ENCODE data around the gene EPHB2.

The EPHB2 gene

GRCh38 chr1:22747735-22748073, 37.1 kb downstream of the EPHB2 start:
- Mint-ChIP-seq H3K36me3 (ENCODE audit: low read depth) (no peaks in the 10 kb centered on the region), H3K9me3 (no peaks in the 10 kb centered on the region), H3K4me1 (ENCODE audit: low read depth) (peaks cover 8% of the 10 kb centered on the region), H3K27ac (no peak overlapping the region), H3K27me3 (no peaks in the 10 kb centered on the region), H3K4me3 (no peak overlapping the region)

DNA sequence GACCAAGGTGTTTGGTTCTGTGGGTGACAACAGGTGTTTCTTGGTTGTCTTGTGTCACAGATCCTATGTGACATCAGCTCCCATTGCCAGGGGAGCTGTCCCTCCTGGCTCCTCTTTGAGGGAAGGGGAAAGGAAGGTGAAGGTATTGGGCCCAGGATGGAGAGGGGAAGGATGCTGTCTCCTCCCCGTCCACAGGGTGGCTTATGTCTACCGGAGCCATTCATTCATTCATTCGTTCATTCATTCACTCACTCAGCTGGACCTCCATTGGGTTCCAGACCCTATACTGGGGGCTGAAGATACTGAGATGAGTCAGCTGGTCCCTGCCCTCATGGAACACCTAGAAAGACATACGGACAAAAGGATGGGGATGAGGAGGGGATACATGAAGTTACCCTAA, 38.9 kb downstream of the EPHB2 start:
- peaks cover 8% of the 10 kb centered on the region for H3K4me1 Mint-ChIP-seq (ENCODE audit: low read depth)
- no peaks in the 10 kb centered on the region for H3K27me3 Mint-ChIP-seq
- no peak overlapping the region for H3K27ac Mint-ChIP-seq
- no peak overlapping the region for H3K4me3 Mint-ChIP-seq
- H3K36me3 Mint-ChIP-seq (ENCODE audit: low read depth) = no peaks in the 10 kb centered on the region
- H3K9me3 Mint-ChIP-seq = no peaks in the 10 kb centered on the region

GRCh38 chr1:22749919-22750684, 39.5 kb downstream of the EPHB2 start:
- peaks cover 8% of the 10 kb centered on the region for H3K4me1 Mint-ChIP-seq (ENCODE audit: low read depth)
- H3K27me3 Mint-ChIP-seq = no peaks in the 10 kb centered on the region
- no peaks in the 10 kb centered on the region for H3K9me3 Mint-ChIP-seq
- no peaks in the 10 kb centered on the region for H3K36me3 Mint-ChIP-seq (ENCODE audit: low read depth)
- peak overlapping the region; percentile 54 for H3K27ac Mint-ChIP-seq
- H3K4me3 Mint-ChIP-seq = no peak overlapping the region

DNA sequence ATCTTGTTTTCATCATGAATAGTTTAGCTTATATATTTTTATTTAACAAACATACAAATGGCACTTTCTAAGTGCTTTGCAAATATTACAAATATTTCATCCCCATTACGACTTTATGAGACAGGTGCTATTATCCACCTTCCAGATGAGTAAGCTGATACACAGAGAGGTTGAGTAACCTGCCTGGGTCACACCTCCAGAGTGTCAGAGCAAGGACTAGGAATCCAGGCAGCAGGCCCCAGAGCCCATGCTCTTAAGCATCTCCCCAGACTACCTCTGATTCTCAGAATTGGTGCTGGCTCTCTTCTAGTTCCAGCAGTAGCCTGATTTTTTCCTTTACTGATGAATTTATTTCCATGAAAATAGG, 40.0 kb downstream of the EPHB2 start:
- no peaks in the 10 kb centered on the region for H3K9me3 Mint-ChIP-seq
- H3K4me1 Mint-ChIP-seq (ENCODE audit: low read depth) = peaks cover 8% of the 10 kb centered on the region
- no peak overlapping the region for H3K4me3 Mint-ChIP-seq
- no peak overlapping the region for H3K27ac Mint-ChIP-seq
- no peaks in the 10 kb centered on the region for H3K27me3 Mint-ChIP-seq
- no peaks in the 10 kb centered on the region for H3K36me3 Mint-ChIP-seq (ENCODE audit: low read depth)

DNA sequence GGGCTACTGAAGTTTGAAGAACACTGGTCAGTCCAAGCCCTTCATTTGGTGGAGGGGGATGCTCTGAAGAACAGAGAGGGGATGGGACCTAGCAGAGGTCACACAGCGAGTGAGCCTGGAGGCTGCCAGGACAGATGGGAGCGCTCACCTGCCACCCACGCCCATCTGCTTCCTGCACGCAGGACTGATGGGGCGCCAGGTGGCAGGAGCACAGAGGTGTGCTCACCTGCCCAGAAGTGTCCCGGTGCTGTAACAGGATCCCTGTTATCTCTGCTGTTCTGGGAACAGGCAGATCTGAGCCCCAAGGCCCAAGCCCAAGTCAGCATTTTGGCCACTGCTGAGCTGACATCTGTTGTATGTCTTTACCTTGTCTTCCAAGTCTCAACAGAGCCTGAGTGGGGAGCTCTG, 40.5 kb downstream of the EPHB2 start:
- no peak overlapping the region for H3K4me3 Mint-ChIP-seq
- no peaks in the 10 kb centered on the region for H3K27me3 Mint-ChIP-seq
- no peaks in the 10 kb centered on the region for H3K36me3 Mint-ChIP-seq (ENCODE audit: low read depth)
- H3K4me1 Mint-ChIP-seq (ENCODE audit: low read depth) = peaks cover 8% of the 10 kb centered on the region
- no peak overlapping the region for H3K27ac Mint-ChIP-seq
- no peaks in the 10 kb centered on the region for H3K9me3 Mint-ChIP-seq

DNA sequence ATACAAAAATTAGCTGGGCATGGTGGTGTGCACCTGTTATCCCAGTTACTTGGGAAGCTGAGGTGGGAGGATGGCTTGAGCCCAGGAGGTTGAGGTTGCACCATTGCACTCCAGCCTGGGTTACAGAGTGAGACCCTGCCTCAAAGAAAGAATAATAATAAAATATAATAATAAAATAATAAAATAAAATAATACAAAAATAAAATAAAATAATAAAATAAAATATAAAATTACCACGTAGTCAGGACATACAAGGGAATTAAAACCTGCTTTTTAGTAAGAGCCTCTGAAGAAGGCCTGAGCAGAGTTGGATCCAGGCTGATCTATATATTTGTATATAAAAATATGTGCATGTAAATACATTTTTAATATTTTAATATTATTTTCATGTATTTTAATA, 41.7 kb downstream of the EPHB2 start:
- H3K27ac Mint-ChIP-seq = no peak overlapping the region
- peaks cover 8% of the 10 kb centered on the region for H3K4me1 Mint-ChIP-seq (ENCODE audit: low read depth)
- H3K36me3 Mint-ChIP-seq (ENCODE audit: low read depth) = no peaks in the 10 kb centered on the region
- no peaks in the 10 kb centered on the region for H3K9me3 Mint-ChIP-seq
- no peaks in the 10 kb centered on the region for H3K27me3 Mint-ChIP-seq
- no peak overlapping the region for H3K4me3 Mint-ChIP-seq

- H3K27me3 Mint-ChIP-seq = no peaks in the 10 kb centered on the region
- no peak overlapping the region for H3K27ac Mint-ChIP-seq
- no peak overlapping the region for H3K4me3 Mint-ChIP-seq
- peaks cover 8% of the 10 kb centered on the region for H3K4me1 Mint-ChIP-seq (ENCODE audit: low read depth)
- no peaks in the 10 kb centered on the region for H3K36me3 Mint-ChIP-seq (ENCODE audit: low read depth)
- H3K9me3 Mint-ChIP-seq = no peaks in the 10 kb centered on the region
These were observed 42.9 kb downstream of the EPHB2 start for GRCh38 chr1:22753481-22753971.

- Mint-ChIP-seq H3K27me3 (no peaks in the 10 kb centered on the region), H3K36me3 (ENCODE audit: low read depth) (no peaks in the 10 kb centered on the region), H3K9me3 (no peaks in the 10 kb centered on the region), H3K4me1 (ENCODE audit: low read depth) (peaks cover 8% of the 10 kb centered on the region), H3K27ac (no peak overlapping the region), H3K4me3 (no peak overlapping the region)
These were observed 43.6 kb downstream of the EPHB2 start for GRCh38 chr1:22754106-22754768.

DNA sequence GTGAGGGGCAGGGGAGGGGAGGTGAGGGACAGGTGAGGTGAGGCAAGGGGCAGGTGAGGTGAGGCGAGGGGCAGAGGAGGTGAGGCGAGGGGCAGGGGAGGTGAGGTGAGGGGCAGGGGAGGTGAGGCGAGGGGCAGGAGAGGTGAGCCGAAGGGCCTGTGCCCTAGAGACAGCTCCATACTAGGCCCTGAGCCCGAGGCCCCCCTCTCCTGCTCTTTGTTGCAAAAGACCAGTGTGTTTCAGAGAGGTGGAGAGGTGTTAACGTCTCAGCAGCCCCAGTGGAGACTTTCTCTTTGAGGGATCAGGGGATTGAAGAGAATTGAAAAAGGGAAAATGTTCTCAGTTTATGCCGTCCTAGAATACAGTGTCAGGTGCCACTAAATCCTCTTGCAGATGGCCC, 44.2 kb downstream of the EPHB2 start:
- Mint-ChIP-seq H3K9me3 (no peaks in the 10 kb centered on the region), H3K27me3 (no peaks in the 10 kb centered on the region), H3K4me3 (no peak overlapping the region), H3K27ac (no peak overlapping the region), H3K36me3 (ENCODE audit: low read depth) (no peaks in the 10 kb centered on the region), H3K4me1 (ENCODE audit: low read depth) (peaks cover 6% of the 10 kb centered on the region)

DNA sequence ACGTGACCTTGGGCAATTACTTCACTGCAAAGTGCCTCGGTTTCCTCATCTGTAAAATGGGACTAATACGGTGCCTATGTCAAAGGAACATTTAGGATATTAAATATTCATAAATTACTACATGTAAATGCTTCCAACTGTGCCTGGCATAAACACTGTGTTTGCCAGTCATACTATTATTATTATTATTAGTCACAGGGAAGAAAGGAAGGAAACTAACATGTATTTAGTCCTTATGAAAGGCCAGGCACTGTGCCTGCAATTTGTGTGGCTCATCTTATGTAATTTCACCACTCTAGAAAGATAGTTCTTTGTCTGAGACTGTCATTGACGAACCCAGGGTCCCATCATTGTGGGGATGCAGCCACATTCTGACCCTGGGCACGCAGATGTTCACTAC, 45.0 kb downstream of the EPHB2 start:
- Mint-ChIP-seq H3K9me3 (no peaks in the 10 kb centered on the region), H3K4me3 (no peak overlapping the region), H3K36me3 (ENCODE audit: low read depth) (no peaks in the 10 kb centered on the region), H3K27me3 (no peaks in the 10 kb centered on the region), H3K27ac (no peak overlapping the region), H3K4me1 (ENCODE audit: low read depth) (no peaks in the 10 kb centered on the region)

DNA sequence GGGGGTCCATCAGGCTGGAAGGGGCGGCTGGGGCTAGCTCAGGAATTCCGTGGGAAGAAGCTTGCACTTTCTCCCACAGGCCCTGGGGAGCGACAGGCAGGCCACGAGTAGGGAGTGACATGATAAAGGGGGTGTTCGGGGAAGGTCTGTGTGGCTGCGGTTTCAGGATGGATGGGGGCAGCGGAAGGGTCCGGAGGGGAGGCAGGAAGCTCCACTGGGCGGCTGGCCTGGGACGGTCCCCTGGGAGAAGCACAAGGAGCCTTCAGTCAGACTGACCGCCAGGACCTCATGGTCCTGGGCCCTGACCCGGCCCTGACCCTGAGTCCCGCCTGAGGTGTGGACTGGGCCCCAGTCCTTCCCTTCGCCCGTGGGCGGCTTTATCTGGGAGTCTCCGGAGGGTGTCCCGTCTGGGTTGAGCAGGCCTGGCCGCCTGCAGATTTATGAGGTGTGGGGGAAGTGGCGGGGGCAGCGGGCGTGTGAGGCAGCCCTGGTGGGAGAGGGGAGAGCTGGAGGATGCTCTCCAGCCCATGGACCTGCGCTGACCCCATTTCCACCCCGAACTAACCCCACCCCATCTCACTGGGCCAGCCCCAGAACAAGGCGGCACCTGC, 45.6 kb downstream of the EPHB2 start:
- H3K27ac Mint-ChIP-seq = no peak overlapping the region
- H3K4me3 Mint-ChIP-seq = no peak overlapping the region
- no peaks in the 10 kb centered on the region for H3K36me3 Mint-ChIP-seq (ENCODE audit: low read depth)
- no peaks in the 10 kb centered on the region for H3K4me1 Mint-ChIP-seq (ENCODE audit: low read depth)
- H3K9me3 Mint-ChIP-seq = no peaks in the 10 kb centered on the region
- no peaks in the 10 kb centered on the region for H3K27me3 Mint-ChIP-seq

GRCh38 chr1:22760455-22760854, 49.8 kb downstream of the EPHB2 start:
- H3K4me1 Mint-ChIP-seq (ENCODE audit: low read depth) = no peaks in the 10 kb centered on the region
- no peak overlapping the region for H3K4me3 Mint-ChIP-seq
- no peaks in the 10 kb centered on the region for H3K9me3 Mint-ChIP-seq
- H3K27me3 Mint-ChIP-seq = no peaks in the 10 kb centered on the region
- no peak overlapping the region for H3K27ac Mint-ChIP-seq
- no peaks in the 10 kb centered on the region for H3K36me3 Mint-ChIP-seq (ENCODE audit: low read depth)

GRCh38 chr1:22761101-22761500, 50.5 kb downstream of the EPHB2 start:
- Mint-ChIP-seq H3K36me3 (ENCODE audit: low read depth) (no peaks in the 10 kb centered on the region), H3K27ac (no peak overlapping the region), H3K27me3 (no peaks in the 10 kb centered on the region), H3K9me3 (no peaks in the 10 kb centered on the region), H3K4me1 (ENCODE audit: low read depth) (no peaks in the 10 kb centered on the region), H3K4me3 (no peak overlapping the region)

GRCh38 chr1:22761821-22762220, 51.2 kb downstream of the EPHB2 start:
- Mint-ChIP-seq H3K27ac (no peak overlapping the region), H3K4me1 (ENCODE audit: low read depth) (no peaks in the 10 kb centered on the region), H3K36me3 (ENCODE audit: low read depth) (no peaks in the 10 kb centered on the region), H3K4me3 (no peak overlapping the region), H3K27me3 (no peaks in the 10 kb centered on the region), H3K9me3 (no peaks in the 10 kb centered on the region)

DNA sequence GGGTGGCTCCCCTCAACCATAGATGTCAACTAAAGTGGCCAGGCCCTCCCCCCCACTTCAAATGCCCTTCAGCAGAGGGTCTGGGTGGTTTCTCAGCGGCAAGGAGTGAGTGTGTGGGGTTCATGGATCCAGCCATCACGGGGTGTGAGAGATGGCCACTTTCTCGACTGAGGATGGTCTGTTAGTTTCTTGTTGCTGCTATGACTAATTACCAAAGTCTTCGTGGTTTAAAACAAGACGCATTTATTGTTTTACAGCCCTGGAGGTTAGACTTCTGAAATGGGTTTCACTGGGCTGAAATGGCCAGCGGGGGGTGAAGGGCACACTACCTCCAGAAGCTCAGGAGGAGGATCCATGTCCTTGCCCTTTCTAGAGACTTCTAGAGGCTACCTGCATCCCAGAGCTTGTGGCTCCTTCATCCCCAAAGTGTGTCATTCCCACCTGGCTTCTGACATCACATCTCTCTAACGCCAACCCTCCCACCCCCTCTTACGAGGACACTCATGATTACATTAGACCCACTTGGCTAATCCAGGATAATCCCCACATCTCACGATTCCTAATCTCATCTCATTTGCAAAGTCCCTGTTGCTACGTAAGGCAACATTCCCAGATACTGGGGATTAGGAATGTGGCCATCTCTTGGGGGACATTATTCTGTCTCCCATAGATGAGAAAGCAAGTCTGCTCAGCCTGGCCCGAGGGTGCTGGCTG, 53.0 kb downstream of the EPHB2 start:
- H3K36me3 Mint-ChIP-seq (ENCODE audit: low read depth) = no peaks in the 10 kb centered on the region
- H3K4me1 Mint-ChIP-seq (ENCODE audit: low read depth) = no peaks in the 10 kb centered on the region
- H3K27ac Mint-ChIP-seq = no peak overlapping the region
- H3K4me3 Mint-ChIP-seq = no peak overlapping the region
- no peaks in the 10 kb centered on the region for H3K27me3 Mint-ChIP-seq
- H3K9me3 Mint-ChIP-seq = no peaks in the 10 kb centered on the region

All from stimulated activated naive CD8-positive, alpha-beta T cell treated with anti-CD3 and anti-CD28 coated beads, Interleukin-15, Interleukin-2, amounts not matched to agents 100 ng/mL and 50 ng/mL, for 24 hours (primary cell).